TTC549 (cell line): Measurements from ENCODE around the gene HABP4.

Experiments used
- FAIRE-seq: peaks from 2 replicates; lab custom pipeline; 2012; peaks lifted over from hg19 to GRCh38; lab: Jason Lieb, UNC

Gene HABP4

GRCh38 chr9:96436063-96436455, 13.9 kb upstream of the HABP4 start:
- no peak for FAIRE-seq

GRCh38 chr9:96436456-96437126, 13.4 kb upstream of the HABP4 start:
- FAIRE-seq = no peak

- FAIRE-seq = no peak
Measured at GRCh38 chr9:96437454-96437853, 12.5 kb upstream of the HABP4 start.

GRCh38 chr9:96440671-96441199, 9.2 kb upstream of the HABP4 start:
- FAIRE-seq = no peak

DNA sequence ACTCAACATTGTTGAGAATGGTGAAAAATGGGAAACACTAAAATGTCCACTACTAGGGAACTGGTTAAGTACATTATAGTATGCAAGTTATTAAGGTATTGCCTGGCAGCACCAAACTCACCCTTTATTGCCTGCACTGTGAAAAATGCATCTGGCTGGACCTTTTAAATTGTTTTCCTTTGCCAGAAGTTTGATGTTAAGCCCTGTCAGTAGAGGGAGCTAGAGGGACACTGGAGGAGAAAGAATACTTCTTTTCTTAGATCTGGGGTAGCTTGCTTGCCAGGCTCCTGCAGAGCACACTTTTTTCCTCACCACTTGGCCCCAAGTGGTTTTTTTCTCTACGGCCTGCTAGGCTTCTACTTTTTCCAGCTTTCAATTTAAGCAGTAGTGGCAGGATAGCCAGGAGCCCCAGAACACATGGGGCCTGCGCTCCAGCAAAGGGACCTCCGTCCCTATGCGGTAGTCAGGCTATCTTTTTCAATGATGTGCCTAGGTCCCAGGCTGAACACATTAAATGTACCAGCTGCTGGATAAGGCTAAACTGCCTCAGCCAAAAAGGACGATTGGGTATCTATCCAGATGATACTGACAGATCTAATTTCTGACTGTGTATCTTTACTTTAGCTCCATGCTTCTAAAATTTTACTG, 8.0 kb upstream of the HABP4 start:
- FAIRE-seq = no peak

DNA sequence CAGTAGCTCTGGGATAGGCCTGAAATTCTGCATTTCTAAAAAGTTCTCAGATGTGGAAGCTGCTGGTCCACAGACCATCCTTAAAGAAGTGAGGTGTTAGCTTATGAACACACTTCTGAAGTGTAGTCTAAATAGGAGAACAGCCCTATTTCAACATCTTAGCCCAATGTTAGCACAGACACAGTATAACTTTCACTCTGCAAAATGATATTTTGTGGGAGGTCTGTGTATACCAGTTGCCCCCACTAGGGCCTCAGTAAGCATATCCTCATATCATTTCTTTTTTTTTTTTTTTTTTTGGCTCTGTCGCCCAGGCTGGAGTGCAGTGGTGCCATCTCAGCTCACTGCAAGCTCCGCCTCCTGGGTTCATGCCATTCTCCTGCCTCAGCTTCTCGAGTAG, 7.5 kb upstream of the HABP4 start:
- no peak for FAIRE-seq

GRCh38 chr9:96447406-96447805, 2.6 kb upstream of the HABP4 start:
- FAIRE-seq = no peak

DNA sequence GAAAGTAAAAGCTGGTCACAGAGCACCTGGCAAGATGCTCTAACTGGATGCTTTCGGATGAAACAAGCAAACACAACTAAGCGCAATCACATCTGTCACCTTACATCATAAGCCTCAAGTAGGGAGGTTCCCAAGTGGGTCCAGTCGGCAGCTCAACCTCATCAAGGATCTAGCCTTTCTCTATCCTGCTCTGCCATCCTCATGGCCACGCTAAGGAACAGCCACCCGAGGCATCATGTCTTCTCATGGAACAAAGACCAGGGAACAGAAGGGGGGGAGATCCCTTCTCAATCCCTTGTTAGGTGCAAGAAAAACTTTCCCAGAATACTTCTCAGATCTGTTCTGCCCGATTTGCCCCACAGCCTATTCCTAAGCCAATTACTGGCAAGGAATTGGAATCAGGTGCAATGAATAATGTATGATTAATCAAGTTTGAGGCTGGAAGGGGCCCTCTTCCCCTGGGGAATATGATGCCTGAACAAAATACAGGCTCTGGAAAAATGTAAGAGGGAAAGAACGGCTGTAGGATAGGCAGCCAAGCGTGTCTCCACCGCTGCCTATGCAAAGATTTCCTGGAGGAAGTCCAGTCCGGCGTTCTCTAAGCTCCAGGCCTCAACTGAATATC, 1.3 kb upstream of the HABP4 start:
- no peak for FAIRE-seq

DNA sequence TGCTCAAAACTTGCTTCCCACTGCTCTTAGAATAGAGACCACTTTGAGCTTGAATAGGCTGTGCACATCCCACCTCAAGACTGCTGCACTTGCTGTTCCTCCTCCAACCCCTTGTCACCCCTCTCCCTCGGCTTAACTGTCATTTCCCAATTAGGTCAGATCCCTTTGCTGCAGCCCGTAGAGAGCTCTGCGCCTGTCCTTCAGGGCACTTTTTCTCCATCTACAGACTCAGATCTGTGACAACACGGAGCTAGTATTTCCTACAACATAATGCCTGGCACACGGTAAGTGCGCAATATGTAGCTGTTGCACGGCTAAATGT, 485 bp upstream of the HABP4 start:
- FAIRE-seq = no peak

GRCh38 chr9:96450613-96451528, 902 bp downstream of the HABP4 start:
- no peak for FAIRE-seq

GRCh38 chr9:96453625-96454024, 3.7 kb downstream of the HABP4 start:
- no peak for FAIRE-seq

GRCh38 chr9:96457266-96457665, 7.3 kb downstream of the HABP4 start:
- no peak for FAIRE-seq

- no peak for FAIRE-seq
Measured at GRCh38 chr9:96458226-96458625, 8.3 kb downstream of the HABP4 start.

- no peak for FAIRE-seq
Measured at GRCh38 chr9:96459268-96460007, 9.5 kb downstream of the HABP4 start.

DNA sequence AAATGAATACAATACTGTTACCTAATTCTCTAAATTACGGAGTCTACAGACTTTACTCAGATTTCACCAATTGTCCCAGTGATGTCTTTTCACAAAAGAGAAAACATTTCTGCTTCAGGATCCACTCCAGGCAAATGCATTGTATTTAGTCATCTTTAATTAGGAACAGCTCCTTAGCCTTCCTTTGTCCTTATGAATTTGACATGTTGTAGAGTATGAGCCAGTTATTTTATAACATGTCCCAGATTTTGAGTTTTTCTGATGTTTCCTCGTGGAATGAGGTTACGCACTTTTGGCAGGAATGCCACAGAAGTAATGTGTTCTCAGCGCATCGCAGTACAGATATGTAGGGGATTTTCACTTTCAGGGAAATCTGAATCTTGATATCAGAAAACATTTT, 10.5 kb downstream of the HABP4 start:
- FAIRE-seq = no peak

- no peak for FAIRE-seq
Measured at GRCh38 chr9:96460882-96461281, 10.9 kb downstream of the HABP4 start.

DNA sequence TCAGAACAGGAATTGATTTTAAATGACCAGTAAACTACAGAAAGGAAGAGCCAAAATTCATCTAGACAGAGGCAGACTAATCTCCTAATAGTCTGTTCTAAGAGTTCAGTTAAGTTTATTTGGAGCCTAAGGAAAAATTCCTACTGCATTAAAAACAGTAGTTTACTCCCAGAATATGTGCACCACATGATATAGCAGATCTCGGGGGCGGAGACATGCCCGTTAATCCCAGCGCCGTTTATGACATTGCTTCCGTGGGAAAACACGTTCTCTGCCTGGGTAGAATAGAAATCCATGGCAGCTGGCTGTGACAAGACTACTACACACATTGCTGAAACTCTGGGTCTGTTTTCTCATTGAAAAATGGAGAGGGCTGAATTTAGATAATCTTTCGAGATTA, 11.4 kb downstream of the HABP4 start:
- no peak for FAIRE-seq

DNA sequence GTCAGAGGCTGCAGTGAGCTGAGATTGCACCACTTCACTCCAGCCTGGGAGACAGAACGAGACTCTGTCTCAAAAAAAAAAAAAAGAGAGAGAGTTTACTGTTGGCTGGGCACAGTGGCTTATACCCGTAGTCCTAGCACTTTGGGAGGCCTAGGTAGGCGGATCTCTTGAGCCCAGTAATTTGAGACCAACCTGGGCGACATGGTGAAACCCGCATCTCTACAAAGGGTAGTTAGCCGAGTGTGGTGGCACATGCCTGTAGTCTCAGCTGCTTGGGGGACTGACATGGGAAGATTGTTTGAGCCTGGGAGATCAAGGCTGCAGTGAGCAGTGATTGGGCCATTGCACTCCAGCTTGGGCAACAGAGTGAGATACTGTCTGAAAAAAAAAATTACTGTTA, 12.6 kb downstream of the HABP4 start:
- FAIRE-seq = no peak

GRCh38 chr9:96464426-96464825, 14.5 kb downstream of the HABP4 start:
- no peak for FAIRE-seq

GRCh38 chr9:96467784-96468183, 17.8 kb downstream of the HABP4 start:
- FAIRE-seq = no peak

DNA sequence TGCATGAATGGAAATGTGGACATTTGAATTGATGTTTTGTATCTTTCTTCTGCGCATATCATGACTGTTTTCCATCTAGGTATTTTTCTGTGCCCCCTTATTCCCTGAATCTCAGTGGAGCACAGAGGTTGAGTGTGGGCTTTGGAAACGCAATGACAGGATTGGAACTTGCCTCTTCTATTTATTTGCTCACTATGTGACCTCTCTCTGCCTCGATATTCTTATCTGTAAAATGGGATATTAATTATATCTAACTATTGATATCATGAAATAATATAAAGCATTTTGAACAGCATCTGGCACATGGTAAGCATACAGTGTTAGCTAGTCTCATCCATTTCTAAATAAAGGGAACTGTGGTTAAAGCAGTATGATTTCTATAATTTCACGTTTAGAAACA, 26.0 kb downstream of the HABP4 start:
- FAIRE-seq = no peak

GRCh38 chr9:96476591-96476990, 26.6 kb downstream of the HABP4 start:
- no peak for FAIRE-seq
